IMR-90 (cell line): Measurements from ENCODE around the gene PSMD11. TPM values are rescaled to one million over a fixed set of nuclear protein-coding genes. Genes with fewer than 3 reads are reported as not detected.

Experiments used
- ATAC-seq: fragments of 200-7000 bp; cut with Tn5 transposase; 2 replicates; pipeline ENCODE4 v1.9.1; 2020; ENCODE audit warnings: low read depth, mild to moderate bottlenecking, moderate library complexity
- BruUV-seq: library from RNA; stranded (reverse); fragments of 400-500 nt; replicated peaks from 2 replicates; lab custom pipeline; 2021; lab: Mats Ljungman, UMichigan
- CTCF ChIA-PET: fragments of 300-600 bp; formaldehyde crosslinking; extraction: SDS; loops from one replicate; lab custom pipeline; 2021; ENCODE audit warnings: antibody characterized with exemption; lab: Yijun Ruan, JAX
- POLR2A ChIA-PET: fragments of 300-600 bp; sonication (Branson Sonifier 250); formaldehyde crosslinking; loops from one replicate; lab custom pipeline; 2022; ENCODE audit warnings: antibody characterized with exemption; ENCODE audit not compliant: unreplicated experiment; lab: Charles Lee
- DNase-seq: peaks from one replicate; pipeline ENCODE4 v3.0.0; 2013
- H2AFZ ChIP-seq: replicated peaks from 2 replicates; pipeline ENCODE3; 2013; ENCODE audit warnings: low read length, mild to moderate bottlenecking; ENCODE audit not compliant: poor library complexity
- H2AK5ac ChIP-seq: 2 replicates; pipeline ENCODE4 v1.6.1; 2013; ENCODE audit warnings: low read depth, low read length, inconsistent platforms
- H2AK9ac ChIP-seq: replicated peaks from 2 replicates; pipeline ENCODE3; 2013; ENCODE audit warnings: mild to moderate bottlenecking, low read depth, low read length, moderate library complexity; ENCODE audit not compliant: poor library complexity
- H2BK120ac ChIP-seq: 2 replicates; pipeline ENCODE4 v1.6.1; 2013; ENCODE audit warnings: low read depth, low read length, inconsistent platforms
- H2BK15ac ChIP-seq: 3 replicates; pipeline ENCODE4 v1.6.1; 2013; ENCODE audit warnings: low read depth, low read length, inconsistent platforms
- H2BK20ac ChIP-seq: 2 replicates; pipeline ENCODE4 v1.6.1; 2013; ENCODE audit warnings: low read depth, mild to moderate bottlenecking, inconsistent platforms, low read length, moderate library complexity
- H2BK5ac ChIP-seq: 2 replicates; pipeline ENCODE4 v1.6.1; 2013; ENCODE audit warnings: mild to moderate bottlenecking, low read depth, low read length, inconsistent platforms; ENCODE audit not compliant: poor library complexity, severe bottlenecking
- H3K14ac ChIP-seq: replicated peaks from 2 replicates; pipeline ENCODE4 v1.6.1; 2013; ENCODE audit warnings: low read depth, low read length, inconsistent platforms
- H3K18ac ChIP-seq: 2 replicates; pipeline ENCODE4 v1.6.1; 2013; ENCODE audit warnings: low read depth, low read length, control low read depth
- H3K23ac ChIP-seq: 2 replicates; pipeline ENCODE4 v1.6.1; 2013; ENCODE audit warnings: low read depth, low read length, inconsistent platforms
- H3K27ac ChIP-seq: 2 replicates; pipeline ENCODE4 v1.5.1; 2013; ENCODE audit warnings: mild to moderate bottlenecking, control low read depth, low read length; ENCODE audit not compliant: insufficient read depth
- H3K27me3 ChIP-seq: 2 replicates; pipeline ENCODE4 v1.6.1; 2013; ENCODE audit warnings: low read length; ENCODE audit not compliant: control insufficient read depth, insufficient read depth
- H3K36me3 ChIP-seq: 2 replicates; pipeline ENCODE4 v1.6.1; 2013; ENCODE audit warnings: low read length, mixed read lengths; ENCODE audit not compliant: control insufficient read depth, insufficient read depth
- H3K4ac ChIP-seq: 2 replicates; pipeline ENCODE4 v1.6.1; 2013; ENCODE audit warnings: low read depth, low read length, inconsistent platforms
- H3K4me1 ChIP-seq: 2 replicates; pipeline ENCODE4 v1.6.1; 2013; ENCODE audit warnings: low read length, mixed read lengths; ENCODE audit not compliant: control insufficient read depth, insufficient read depth
- H3K4me2 ChIP-seq: 2 replicates; pipeline ENCODE4 v1.6.1; 2013; ENCODE audit warnings: low read depth, mild to moderate bottlenecking, control low read depth, low read length, moderate library complexity
- H3K4me3 ChIP-seq: 2 replicates; pipeline ENCODE4 v1.5.1; 2013; ENCODE audit warnings: low read depth, mild to moderate bottlenecking, control low read depth, low read length, moderate library complexity; ENCODE audit not compliant: insufficient read depth
- H3K56ac ChIP-seq: 2 replicates; pipeline ENCODE4 v1.6.1; 2013; ENCODE audit warnings: low read length, inconsistent platforms; ENCODE audit not compliant: insufficient read depth; ENCODE audit errors: extremely low read depth
- H3K79me1 ChIP-seq, 2 experiments: 2 replicates each; pipeline ENCODE4 v1.6.1; 2013; ENCODE audit warnings: low read length in 2 of 2, inconsistent platforms in 1 of 2, low read depth in 1 of 2
- H3K9ac ChIP-seq: 2 replicates; pipeline ENCODE4 v1.6.1; 2013; ENCODE audit warnings: low read depth, low read length, control low read depth
- H3K9me1 ChIP-seq: 2 replicates; pipeline ENCODE4 v1.6.1; 2013; ENCODE audit warnings: low read length, inconsistent platforms; ENCODE audit not compliant: insufficient read depth
- H3K9me3 ChIP-seq: 2 replicates; pipeline ENCODE4 v1.6.1; 2013; ENCODE audit warnings: low read length; ENCODE audit not compliant: control insufficient read depth, insufficient read depth
- H4K20me1 ChIP-seq: 2 replicates; pipeline ENCODE4 v1.6.1; 2013; ENCODE audit warnings: low read length, inconsistent platforms; ENCODE audit not compliant: insufficient read depth
- H4K5ac ChIP-seq: 2 replicates; pipeline ENCODE4 v1.6.1; 2013; ENCODE audit warnings: mild to moderate bottlenecking, low read depth, low read length, control low read depth
- H4K8ac ChIP-seq, 2 experiments: 2 replicates each; pipeline ENCODE4 v1.6.1; 2013; ENCODE audit warnings: low read depth in 2 of 2, low read length in 2 of 2, control low read depth in 1 of 2, inconsistent platforms in 1 of 2
- H4K91ac ChIP-seq: 2 replicates; pipeline ENCODE4 v1.6.1; 2013; ENCODE audit warnings: low read depth, low read length, inconsistent platforms; ENCODE audit not compliant: insufficient read depth
- BHLHE40 ChIP-seq: fragments of 150-350 bp; IDR thresholded peaks from 2 replicates; pipeline ENCODE4 v1.6.1; 2016; ENCODE audit warnings: mild to moderate bottlenecking, low read depth, low read length
- CEBPB ChIP-seq: IDR thresholded peaks from 2 replicates; pipeline ENCODE4 v1.6.1; 2012; ENCODE audit warnings: low read depth, low read length, improper control_type of control experiment
- CHD1 ChIP-seq: IDR thresholded peaks from 2 replicates; pipeline ENCODE4 v1.6.1; 2012; ENCODE audit warnings: low read depth, low read length, improper control_type of control experiment
- FOS ChIP-seq: fragments of 150-350 bp; IDR thresholded peaks from 2 replicates; pipeline ENCODE4 v1.6.1; 2016; ENCODE audit warnings: low read depth, low read length
- MAFK ChIP-seq: IDR thresholded peaks from 2 replicates; pipeline ENCODE4 v1.6.1; 2012; ENCODE audit warnings: low read depth, low read length, improper control_type of control experiment
- MAZ ChIP-seq: IDR thresholded peaks from 2 replicates; pipeline ENCODE4 v1.6.1; 2012; ENCODE audit warnings: low read depth, mild to moderate bottlenecking, low read length, improper control_type of control experiment, moderate library complexity, borderline replicate concordance
- MXI1 ChIP-seq: IDR thresholded peaks from 2 replicates; pipeline ENCODE4 v1.6.1; 2012; ENCODE audit warnings: low read depth, mild to moderate bottlenecking, low read length, moderate library complexity, borderline replicate concordance
- POLR2A ChIP-seq: IDR thresholded peaks from 2 replicates; pipeline ENCODE4 v1.6.1; 2012; ENCODE audit warnings: mild to moderate bottlenecking, low read depth, low read length
- RAD21 ChIP-seq: IDR thresholded peaks from 2 replicates; pipeline ENCODE4 v1.6.1; 2012; ENCODE audit warnings: low read length, improper control_type of control experiment
- RFX5 ChIP-seq: IDR thresholded peaks from 2 replicates; pipeline ENCODE4 v1.8.0; 2012; ENCODE audit warnings: low read depth, mild to moderate bottlenecking, low read length, moderate library complexity
- SMC3 ChIP-seq: fragments of 150-350 bp; IDR thresholded peaks from 2 replicates; pipeline ENCODE4 v1.6.1; 2016; ENCODE audit warnings: low read depth, mild to moderate bottlenecking, antibody characterized with exemption, low read length, moderate library complexity
- WGBS, 2 experiments: methylation state at CpG; one replicate each; pipeline versions ENCODE4 v1.1.5 to v1.1.7; 2013; ENCODE audit warnings: missing lambda C conversion rate in 2 of 2; ENCODE audit not compliant: insufficient read length in 1 of 2; ENCODE audit errors: extremely low coverage in 2 of 2; 5-methylcytosine and 5-hydroxymethylcytosine counted together
- dilution Hi-C: fragments of 300-500 bp; cut with HindIII; formaldehyde crosslinking; loops from one replicate; pipeline ENCODE4 v1.14.3; 2018; ENCODE audit warnings: low sequenced_read_pairs; ENCODE audit not compliant: unreplicated experiment
- in situ Hi-C: fragments of 300-500 bp; cut with MboI; formaldehyde crosslinking; loops from 3 replicates; pipeline ENCODE4 v1.14.3; 2019; ENCODE audit warnings: low sequenced_read_pairs, inconsistent platforms, mixed read lengths
- intact Hi-C: fragments of 100-400 bp; cut with micrococcal nuclease; formaldehyde crosslinking; loops from 2 replicates; pipeline ENCODE4 v1.10.0; 2022
- polyA plus RNA-seq, 3 experiments: library from polyadenylated mRNA; depleted of rRNA; stranded (reverse); fragments of >200 nt; gene quantifications; 2 replicates each; pipeline ENCODE4 v1.2.3, GENCODE V29; 2012; ENCODE audit warnings: low replicate concordance in 1 of 3
- total RNA-seq: library from RNA; depleted of rRNA; stranded (reverse); fragments of >200 nt; gene quantifications from 2 replicates; pipeline ENCODE4 v1.2.3, GENCODE V29; 2012
- TF ChIP-seq, protein P1 (sequence below): fragments of 150-350 bp; IDR thresholded peaks from 2 replicates; pipeline ENCODE4 v1.6.1; 2017; ENCODE audit warnings: mild to moderate bottlenecking, antibody characterized with exemption, low read length, low read depth
- TF ChIP-seq, protein P2 (sequence below): conservative IDR thresholded peaks from 2 replicates; pipeline ENCODE4 v1.5.1; 2012; ENCODE audit warnings: mild to moderate bottlenecking, low read depth, low read length, improper control_type of control experiment
- TF ChIP-seq, protein P3 (sequence below): fragments of 150-350 bp; IDR thresholded peaks from 2 replicates; pipeline ENCODE4 v1.6.1; 2016; ENCODE audit warnings: low read depth, mild to moderate bottlenecking, low read length, moderate library complexity, borderline replicate concordance

The PSMD11 gene
- total and polyA plus RNA-seq, 2 of the 4 experiments (the other 2 are of a cell fraction) = 64.7 to 85.9 TPM

DNA sequence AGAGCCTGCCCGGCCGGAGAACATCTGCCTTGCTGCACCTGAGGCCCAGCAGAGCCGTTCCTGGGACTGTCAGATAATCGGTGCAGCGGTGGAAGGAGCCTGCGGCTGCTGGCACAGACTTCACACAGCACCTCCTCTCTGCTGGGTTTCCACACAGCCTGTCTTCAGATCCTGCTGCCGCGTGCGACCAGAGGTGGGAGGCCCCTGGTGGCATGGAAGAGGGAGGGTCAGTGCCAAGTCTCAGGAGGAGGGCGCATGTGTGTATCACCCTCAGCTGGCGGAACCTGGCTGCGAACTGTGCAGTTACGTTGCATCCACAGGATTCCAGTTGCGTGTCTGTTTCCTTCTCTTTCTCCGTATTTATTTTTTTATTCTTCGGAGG, 45.8 kb downstream of the PSMD11 start:
- Histone ChIP-seq H3K56ac (no peak overlapping the region), H3K4me1 (peaks cover 5% of the 10 kb centered on the region; the same call in 1 of the 2 replicates), H3K27me3 (no peaks in the 10 kb centered on the region), H2BK15ac (no peak overlapping the region), H3K9me3 (no peaks in the 10 kb centered on the region), H2AFZ (no peak overlapping the region), H4K5ac (no peak overlapping the region), H3K36me3 (peaks cover 2% of the 10 kb centered on the region; the same call in 1 of the 2 replicates), H3K79me1 (peaks cover 0 to 6% of the 10 kb centered on the region in 2 experiments; a peak in 2 of 4 replicates), H2BK5ac (no peak overlapping the region), H3K4me2 (no peak overlapping the region), H2AK5ac (no peak overlapping the region), H3K9ac (no peak overlapping the region), H3K9me1 (peaks cover 10% of the 10 kb centered on the region), H3K14ac (no peak overlapping the region), H4K91ac (no peak overlapping the region), H2AK9ac (no peak overlapping the region), H4K20me1 (peaks cover 4% of the 10 kb centered on the region; the same call in 1 of the 2 replicates), H2BK20ac (no peak overlapping the region), H4K8ac (no peak overlapping the region), H3K18ac (no peak overlapping the region), H2BK120ac (no peak overlapping the region), H3K23ac (no peak overlapping the region), H3K27ac (no peak overlapping the region), H3K4ac (no peak overlapping the region), H3K4me3 (no peak overlapping the region)
- ATAC-seq (no peak), DNase-seq (no peak)
- 65% methylated on average over 7 of the region's 16 CpGs; no CpG with 5 or more reads in 1 of the 2 experiments for WGBS, 2 experiments
- dilution Hi-C loops = no loop called here
- in situ Hi-C loops = loop anchor here (25.0 kb wide), 1 partner anchor 272 kb away; no protein-coding TSS in a partner anchor
- CTCF ChIA-PET = no interaction called here
- BruUV-seq = no TSS peak
- POLR2A ChIA-PET = no interaction called here
- TF ChIP-seq, protein P1, sequence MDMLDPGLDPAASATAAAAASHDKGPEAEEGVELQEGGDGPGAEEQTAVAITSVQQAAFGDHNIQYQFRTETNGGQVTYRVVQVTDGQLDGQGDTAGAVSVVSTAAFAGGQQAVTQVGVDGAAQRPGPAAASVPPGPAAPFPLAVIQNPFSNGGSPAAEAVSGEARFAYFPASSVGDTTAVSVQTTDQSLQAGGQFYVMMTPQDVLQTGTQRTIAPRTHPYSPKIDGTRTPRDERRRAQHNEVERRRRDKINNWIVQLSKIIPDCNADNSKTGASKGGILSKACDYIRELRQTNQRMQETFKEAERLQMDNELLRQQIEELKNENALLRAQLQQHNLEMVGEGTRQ = no peak
- no peak for TF ChIP-seq BHLHE40
- TF ChIP-seq POLR2A = no peak
- no peak for TF ChIP-seq MAZ
- TF ChIP-seq SMC3 = no peak
- TF ChIP-seq, protein P2, sequence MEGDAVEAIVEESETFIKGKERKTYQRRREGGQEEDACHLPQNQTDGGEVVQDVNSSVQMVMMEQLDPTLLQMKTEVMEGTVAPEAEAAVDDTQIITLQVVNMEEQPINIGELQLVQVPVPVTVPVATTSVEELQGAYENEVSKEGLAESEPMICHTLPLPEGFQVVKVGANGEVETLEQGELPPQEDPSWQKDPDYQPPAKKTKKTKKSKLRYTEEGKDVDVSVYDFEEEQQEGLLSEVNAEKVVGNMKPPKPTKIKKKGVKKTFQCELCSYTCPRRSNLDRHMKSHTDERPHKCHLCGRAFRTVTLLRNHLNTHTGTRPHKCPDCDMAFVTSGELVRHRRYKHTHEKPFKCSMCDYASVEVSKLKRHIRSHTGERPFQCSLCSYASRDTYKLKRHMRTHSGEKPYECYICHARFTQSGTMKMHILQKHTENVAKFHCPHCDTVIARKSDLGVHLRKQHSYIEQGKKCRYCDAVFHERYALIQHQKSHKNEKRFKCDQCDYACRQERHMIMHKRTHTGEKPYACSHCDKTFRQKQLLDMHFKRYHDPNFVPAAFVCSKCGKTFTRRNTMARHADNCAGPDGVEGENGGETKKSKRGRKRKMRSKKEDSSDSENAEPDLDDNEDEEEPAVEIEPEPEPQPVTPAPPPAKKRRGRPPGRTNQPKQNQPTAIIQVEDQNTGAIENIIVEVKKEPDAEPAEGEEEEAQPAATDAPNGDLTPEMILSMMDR = no peak
- TF ChIP-seq CEBPB = no peak
- TF ChIP-seq CHD1 = no peak
- no peak for TF ChIP-seq RFX5
- TF ChIP-seq FOS = no peak
- no peak for TF ChIP-seq MAFK
- TF ChIP-seq MXI1 = no peak
- TF ChIP-seq, protein P3, sequence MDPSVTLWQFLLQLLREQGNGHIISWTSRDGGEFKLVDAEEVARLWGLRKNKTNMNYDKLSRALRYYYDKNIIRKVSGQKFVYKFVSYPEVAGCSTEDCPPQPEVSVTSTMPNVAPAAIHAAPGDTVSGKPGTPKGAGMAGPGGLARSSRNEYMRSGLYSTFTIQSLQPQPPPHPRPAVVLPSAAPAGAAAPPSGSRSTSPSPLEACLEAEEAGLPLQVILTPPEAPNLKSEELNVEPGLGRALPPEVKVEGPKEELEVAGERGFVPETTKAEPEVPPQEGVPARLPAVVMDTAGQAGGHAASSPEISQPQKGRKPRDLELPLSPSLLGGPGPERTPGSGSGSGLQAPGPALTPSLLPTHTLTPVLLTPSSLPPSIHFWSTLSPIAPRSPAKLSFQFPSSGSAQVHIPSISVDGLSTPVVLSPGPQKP = no peak
- no peak for TF ChIP-seq RAD21
- intact Hi-C loops = no loop called here
